Measurements from ENCODE around the gene IRF7. TPM values are rescaled to one million over a fixed set of nuclear protein-coding genes. Genes with fewer than 3 reads are reported as not detected.
A peak's percentile ranks its signal among the peaks of the same experiment; 100 is the strongest.

IRF7 gene
- total RNA-seq, 1 experiment from 2014 or later = 9.5 TPM

GRCh38 chr11:614021-614622 is 1.6 kb downstream of the IRF7 start:
- H3K4me3 Mint-ChIP-seq (ENCODE audit: unreplicated experiment) = peak overlapping the region; percentile 73
- peak overlapping the region; percentile 46 for H3K27ac Mint-ChIP-seq (ENCODE audit: low read depth, unreplicated experiment)
- H3K9me3 Mint-ChIP-seq (ENCODE audit: unreplicated experiment) = no peaks in the 10 kb centered on the region
- peaks cover 6% of the 10 kb centered on the region for H3K4me1 Mint-ChIP-seq (ENCODE audit: insufficient read depth, unreplicated experiment)
- ChIA-PET POLR2A (interaction anchor here (1.0 to 1.6 kb wide), 3 partner anchors 10 to 38 kb away, joined by 3 to 8 read pairs (median 4); partner anchors contain the start of gene PHRF1), CTCF (interaction anchor here (0.7 to 1.3 kb wide), 3 partner anchors 10 to 1520 kb away, joined by 3 to 4 read pairs (median 4); no protein-coding TSS in a partner anchor)
- intact Hi-C loops (cut with micrococcal nuclease) = loop anchor here (10.0 kb wide), 1 partner anchor 49 kb away; the partner anchor contains the start of genes LMNTD2 and RASSF7
- TF ChIP-seq, protein P1, sequence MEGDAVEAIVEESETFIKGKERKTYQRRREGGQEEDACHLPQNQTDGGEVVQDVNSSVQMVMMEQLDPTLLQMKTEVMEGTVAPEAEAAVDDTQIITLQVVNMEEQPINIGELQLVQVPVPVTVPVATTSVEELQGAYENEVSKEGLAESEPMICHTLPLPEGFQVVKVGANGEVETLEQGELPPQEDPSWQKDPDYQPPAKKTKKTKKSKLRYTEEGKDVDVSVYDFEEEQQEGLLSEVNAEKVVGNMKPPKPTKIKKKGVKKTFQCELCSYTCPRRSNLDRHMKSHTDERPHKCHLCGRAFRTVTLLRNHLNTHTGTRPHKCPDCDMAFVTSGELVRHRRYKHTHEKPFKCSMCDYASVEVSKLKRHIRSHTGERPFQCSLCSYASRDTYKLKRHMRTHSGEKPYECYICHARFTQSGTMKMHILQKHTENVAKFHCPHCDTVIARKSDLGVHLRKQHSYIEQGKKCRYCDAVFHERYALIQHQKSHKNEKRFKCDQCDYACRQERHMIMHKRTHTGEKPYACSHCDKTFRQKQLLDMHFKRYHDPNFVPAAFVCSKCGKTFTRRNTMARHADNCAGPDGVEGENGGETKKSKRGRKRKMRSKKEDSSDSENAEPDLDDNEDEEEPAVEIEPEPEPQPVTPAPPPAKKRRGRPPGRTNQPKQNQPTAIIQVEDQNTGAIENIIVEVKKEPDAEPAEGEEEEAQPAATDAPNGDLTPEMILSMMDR (IDR thresholded peaks at IDR 0.05; ENCODE audit: unreplicated experiment) = no peak
- BruUV-seq (replicated peaks) = no TSS peak
- no peak for DNase-seq (ENCODE audit: unreplicated experiment)
- no peaks in the 10 kb centered on the region for H3K27me3 Mint-ChIP-seq (ENCODE audit: insufficient read depth, unreplicated experiment)
- peaks cover 39% of the 10 kb centered on the region for H3K36me3 Mint-ChIP-seq (ENCODE audit: insufficient read depth, unreplicated experiment)

DNA sequence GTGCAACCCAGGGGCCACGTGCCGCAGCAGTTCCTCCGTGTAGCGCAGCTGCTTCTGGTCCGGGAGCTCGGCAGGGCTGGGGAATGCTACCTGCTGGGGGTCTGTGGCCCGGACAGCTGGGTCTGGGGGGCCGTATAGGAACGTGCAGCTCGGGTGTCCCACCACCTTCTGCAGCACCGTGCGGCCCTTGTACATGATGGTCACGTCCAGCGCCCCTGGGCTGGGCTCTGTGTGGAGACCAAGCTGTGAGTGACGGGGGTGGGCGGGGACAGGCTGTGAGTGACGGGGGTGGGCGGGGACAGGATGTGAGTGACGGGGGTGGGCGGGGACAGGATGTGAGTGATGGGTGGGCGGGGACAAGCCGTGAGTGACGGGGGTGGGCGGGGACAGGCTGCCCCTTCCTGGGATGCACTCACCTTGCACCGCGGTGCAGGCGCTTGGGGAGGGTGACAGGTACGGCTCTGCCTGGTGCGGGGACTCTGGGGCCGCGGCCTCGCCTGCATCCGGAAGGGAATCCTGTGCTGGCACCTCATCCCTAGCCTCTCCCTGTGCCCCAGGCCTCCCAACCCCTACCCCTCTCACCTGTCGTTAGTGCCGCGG is 2.3 kb downstream of the IRF7 start:
- H3K36me3 Mint-ChIP-seq (ENCODE audit: insufficient read depth, unreplicated experiment) = peaks cover 43% of the 10 kb centered on the region
- no peaks in the 10 kb centered on the region for H3K27me3 Mint-ChIP-seq (ENCODE audit: insufficient read depth, unreplicated experiment)
- ChIA-PET POLR2A (interaction anchor here (0.6 to 1.6 kb wide), 4 partner anchors 8 to 163 kb away, joined by 3 to 8 read pairs (median 4); partner anchors contain the start of gene PHRF1), CTCF (interaction anchor here (0.7 to 1.3 kb wide), 2 partner anchors 9 to 1520 kb away, joined by 4 read pairs; no protein-coding TSS in a partner anchor)
- DNase-seq (ENCODE audit: unreplicated experiment) = peak; percentile 82
- TF ChIP-seq, protein P1 (IDR thresholded peaks at IDR 0.05; ENCODE audit: unreplicated experiment) = no peak
- H3K4me3 Mint-ChIP-seq (ENCODE audit: unreplicated experiment) = no peak overlapping the region
- intact Hi-C loops (cut with micrococcal nuclease) = loop anchor here (10.0 kb wide), 1 partner anchor 49 kb away; the partner anchor contains the start of genes LMNTD2 and RASSF7
- no TSS peak for BruUV-seq (replicated peaks)
- H3K4me1 Mint-ChIP-seq (ENCODE audit: insufficient read depth, unreplicated experiment) = peaks cover 6% of the 10 kb centered on the region
- no peaks in the 10 kb centered on the region for H3K9me3 Mint-ChIP-seq (ENCODE audit: unreplicated experiment)
- H3K27ac Mint-ChIP-seq (ENCODE audit: low read depth, unreplicated experiment) = peak overlapping the region; percentile 46

- DNase-seq (ENCODE audit: unreplicated experiment) = no peak
- intact Hi-C loops (cut with micrococcal nuclease) = loop anchor here (10.0 kb wide), 1 partner anchor 48 kb away; the partner anchor contains the start of genes LMNTD2 and RASSF7
- BruUV-seq (replicated peaks) = no TSS peak
- CTCF ChIA-PET = no interaction called here
- H3K9me3 Mint-ChIP-seq (ENCODE audit: unreplicated experiment) = no peaks in the 10 kb centered on the region
- no peak overlapping the region for H3K27ac Mint-ChIP-seq (ENCODE audit: low read depth, unreplicated experiment)
- POLR2A ChIA-PET = interaction anchor here (0.6 to 1.7 kb wide), 2 partner anchors 9 to 53 kb away, joined by 3 to 4 read pairs; partner anchors contain the start of gene LMNTD2
- TF ChIP-seq, protein P1 (IDR thresholded peaks at IDR 0.05; ENCODE audit: unreplicated experiment) = no peak
- H3K27me3 Mint-ChIP-seq (ENCODE audit: insufficient read depth, unreplicated experiment) = no peaks in the 10 kb centered on the region
- H3K36me3 Mint-ChIP-seq (ENCODE audit: insufficient read depth, unreplicated experiment) = peaks cover 48% of the 10 kb centered on the region
- peaks cover 6% of the 10 kb centered on the region for H3K4me1 Mint-ChIP-seq (ENCODE audit: insufficient read depth, unreplicated experiment)
- H3K4me3 Mint-ChIP-seq (ENCODE audit: unreplicated experiment) = no peak overlapping the region
These were observed 2.8 kb downstream of the IRF7 start for GRCh38 chr11:612961-613300.

Data from MCF 10A (cell line).